SKM-1 (cell line): ENCODE data around the gene TRABD2A.

ENCODE experiments used
- DNase-seq: peaks from one replicate; lab custom pipeline; 2025; ENCODE audit not compliant: unreplicated experiment; lab: John Stamatoyannopoulos, UW

The TRABD2A gene

GRCh38 chr2:84855731-84856130 is 25.2 kb downstream of the TRABD2A start:
- no peak for DNase-seq

- DNase-seq, result no peak
These were observed 26.0 kb downstream of the TRABD2A start for GRCh38 chr2:84854850-84855249.

- no peak for DNase-seq
These were observed 29.0 kb downstream of the TRABD2A start for GRCh38 chr2:84851876-84852275.

GRCh38 chr2:84850471-84850870 is 30.4 kb downstream of the TRABD2A start:
- DNase-seq, result no peak

- DNase-seq, result no peak
These were observed 31.5 kb downstream of the TRABD2A start for GRCh38 chr2:84849271-84849952.

- no peak for DNase-seq
These were observed 33.4 kb downstream of the TRABD2A start for GRCh38 chr2:84847326-84848050.

GRCh38 chr2:84846741-84847142 is 34.1 kb downstream of the TRABD2A start:
- no peak for DNase-seq

- DNase-seq, result no peak
These were observed 34.7 kb downstream of the TRABD2A start for GRCh38 chr2:84846041-84846663.

GRCh38 chr2:84844141-84844540 is 36.7 kb downstream of the TRABD2A start:
- DNase-seq, result no peak

GRCh38 chr2:84841577-84841976 is 39.3 kb downstream of the TRABD2A start:
- DNase-seq, result no peak

- DNase-seq, result no peak
These were observed 40.6 kb downstream of the TRABD2A start for GRCh38 chr2:84840306-84840705.

- no peak for DNase-seq
These were observed 41.0 kb downstream of the TRABD2A start for GRCh38 chr2:84839851-84840250.

- no peak for DNase-seq
These were observed 42.3 kb downstream of the TRABD2A start for GRCh38 chr2:84838434-84839145.

- DNase-seq, result no peak
These were observed 44.7 kb downstream of the TRABD2A start for GRCh38 chr2:84836215-84836614.

- no peak for DNase-seq
These were observed 47.3 kb downstream of the TRABD2A start for GRCh38 chr2:84833481-84834150.

- peak; percentile 91 for DNase-seq
These were observed 48.0 kb downstream of the TRABD2A start for GRCh38 chr2:84832772-84833461.

GRCh38 chr2:84830758-84831500 is 50.0 kb downstream of the TRABD2A start:
- DNase-seq, result no peak

GRCh38 chr2:84830095-84830494 is 50.8 kb downstream of the TRABD2A start:
- peak; percentile 92 for DNase-seq

GRCh38 chr2:84829693-84830092 is 51.2 kb downstream of the TRABD2A start:
- no peak for DNase-seq
